ENCODE data around the gene HEATR1. TPM values are rescaled to one million over a fixed set of nuclear protein-coding genes. Genes with fewer than 3 reads are reported as not detected.
A peak's percentile ranks its signal among the peaks of the same experiment; 100 is the strongest.

Gene HEATR1, protein sequence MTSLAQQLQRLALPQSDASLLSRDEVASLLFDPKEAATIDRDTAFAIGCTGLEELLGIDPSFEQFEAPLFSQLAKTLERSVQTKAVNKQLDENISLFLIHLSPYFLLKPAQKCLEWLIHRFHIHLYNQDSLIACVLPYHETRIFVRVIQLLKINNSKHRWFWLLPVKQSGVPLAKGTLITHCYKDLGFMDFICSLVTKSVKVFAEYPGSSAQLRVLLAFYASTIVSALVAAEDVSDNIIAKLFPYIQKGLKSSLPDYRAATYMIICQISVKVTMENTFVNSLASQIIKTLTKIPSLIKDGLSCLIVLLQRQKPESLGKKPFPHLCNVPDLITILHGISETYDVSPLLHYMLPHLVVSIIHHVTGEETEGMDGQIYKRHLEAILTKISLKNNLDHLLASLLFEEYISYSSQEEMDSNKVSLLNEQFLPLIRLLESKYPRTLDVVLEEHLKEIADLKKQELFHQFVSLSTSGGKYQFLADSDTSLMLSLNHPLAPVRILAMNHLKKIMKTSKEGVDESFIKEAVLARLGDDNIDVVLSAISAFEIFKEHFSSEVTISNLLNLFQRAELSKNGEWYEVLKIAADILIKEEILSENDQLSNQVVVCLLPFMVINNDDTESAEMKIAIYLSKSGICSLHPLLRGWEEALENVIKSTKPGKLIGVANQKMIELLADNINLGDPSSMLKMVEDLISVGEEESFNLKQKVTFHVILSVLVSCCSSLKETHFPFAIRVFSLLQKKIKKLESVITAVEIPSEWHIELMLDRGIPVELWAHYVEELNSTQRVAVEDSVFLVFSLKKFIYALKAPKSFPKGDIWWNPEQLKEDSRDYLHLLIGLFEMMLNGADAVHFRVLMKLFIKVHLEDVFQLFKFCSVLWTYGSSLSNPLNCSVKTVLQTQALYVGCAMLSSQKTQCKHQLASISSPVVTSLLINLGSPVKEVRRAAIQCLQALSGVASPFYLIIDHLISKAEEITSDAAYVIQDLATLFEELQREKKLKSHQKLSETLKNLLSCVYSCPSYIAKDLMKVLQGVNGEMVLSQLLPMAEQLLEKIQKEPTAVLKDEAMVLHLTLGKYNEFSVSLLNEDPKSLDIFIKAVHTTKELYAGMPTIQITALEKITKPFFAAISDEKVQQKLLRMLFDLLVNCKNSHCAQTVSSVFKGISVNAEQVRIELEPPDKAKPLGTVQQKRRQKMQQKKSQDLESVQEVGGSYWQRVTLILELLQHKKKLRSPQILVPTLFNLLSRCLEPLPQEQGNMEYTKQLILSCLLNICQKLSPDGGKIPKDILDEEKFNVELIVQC (N-terminal part only)
- total RNA-seq (10 to 100 TPM; 28.2 to 34.9 TPM), polyA plus RNA-seq (1 to 10 TPM; 1.6 to 4.6 TPM)
- long read RNA-seq, donor 1, partial matches to known transcripts, result 4 of 5 reads
- long read RNA-seq, donor 1, other reads (novel, unspliced or antisense), result 1 of 5 reads
- long read RNA-seq, donor 2, partial matches to known transcripts, result 7 of 11 reads
- long read RNA-seq, donor 2, other reads (novel, unspliced or antisense), result 3 of 11 reads

DNA sequence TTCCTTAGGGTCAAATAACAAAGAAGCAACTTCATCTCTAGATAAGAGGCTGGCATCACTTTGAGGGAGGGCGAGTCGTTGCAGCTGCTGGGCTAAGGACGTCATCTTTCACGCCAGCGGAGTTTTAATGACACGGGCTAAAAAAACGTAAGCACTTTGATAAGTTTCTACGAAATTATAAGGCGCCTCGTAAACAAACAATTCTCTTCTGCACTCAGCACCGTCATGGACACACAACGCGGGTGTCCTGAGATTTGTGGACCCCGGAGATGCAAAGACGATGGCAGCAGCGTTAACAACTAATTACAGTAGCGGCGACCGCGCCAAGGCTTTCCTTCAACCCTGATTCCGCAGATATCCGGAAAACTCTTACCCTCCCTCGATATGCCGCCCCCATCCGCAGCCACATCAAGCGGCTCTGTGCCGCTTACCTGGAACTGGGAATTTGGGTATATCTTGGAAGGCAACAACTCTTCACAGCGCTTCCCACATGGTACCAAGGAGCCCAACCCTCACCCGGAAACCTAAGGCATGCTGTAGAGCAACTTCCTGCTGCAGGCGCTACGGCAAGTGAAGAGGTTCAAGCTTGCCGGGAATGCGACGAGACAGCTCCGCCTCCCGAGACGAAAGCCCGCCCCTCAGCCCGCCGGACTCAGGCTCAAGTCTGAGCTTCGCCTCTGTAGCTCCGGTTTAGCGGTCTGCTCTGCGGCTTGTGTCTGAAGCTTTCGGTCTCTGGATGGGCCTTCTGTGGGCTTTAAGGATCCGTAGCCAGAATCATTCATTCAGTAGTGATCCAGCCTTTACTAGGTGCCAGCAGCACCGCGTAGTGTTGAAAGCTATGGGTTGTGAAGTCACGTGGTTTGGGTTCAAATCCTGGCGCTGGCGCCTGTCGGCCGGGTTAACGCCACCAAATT, at the start of gene HEATR1:
TSS of gene HEATR1 (minus strand) at position 526 of the 914 bp plus-strand sequence. CDS start at position 105, 421 bp downstream.
- intact Hi-C loops (cut with DNase I), result loop anchor here in 1 of 2 donors (10.0 kb wide), 1 partner anchor 81 kb away; the partner anchor contains the start of gene ACTN2
- ATAC-seq (ENCODE audit: low FRiP score) (peak; percentile 99), DNase-seq (peak; percentile 97)
- 0% methylated on average over 54 of the region's 54 CpGs for WGBS, 2 donors
- Histone ChIP-seq H3K4me3 (ENCODE audit: low read length in 2 of 2) (peak within 1 kb of the TSS; percentile 76 to 80), H3K4me1 (ENCODE audit: control insufficient read depth in 1 of 2, insufficient read depth in 2 of 2, low read length in 2 of 2) (no peaks in the 10 kb centered on the region), H3K36me3 (ENCODE audit: control insufficient read depth in 1 of 2, insufficient read depth in 2 of 2, low read length in 1 of 2) (no peaks in the 10 kb centered on the region), H3K27me3 (ENCODE audit: control insufficient read depth in 1 of 2, insufficient read depth in 2 of 2, low read length in 1 of 2) (no peaks in the 10 kb centered on the region), H3K9me3 (ENCODE audit: control insufficient read depth, low read length) (no peaks in the 10 kb centered on the region), H3K27ac (ENCODE audit: low read depth in 1 of 2, low read length in 2 of 2) (peak within 1 kb of the TSS in 1 of 2 donors; percentile 78)

DNA sequence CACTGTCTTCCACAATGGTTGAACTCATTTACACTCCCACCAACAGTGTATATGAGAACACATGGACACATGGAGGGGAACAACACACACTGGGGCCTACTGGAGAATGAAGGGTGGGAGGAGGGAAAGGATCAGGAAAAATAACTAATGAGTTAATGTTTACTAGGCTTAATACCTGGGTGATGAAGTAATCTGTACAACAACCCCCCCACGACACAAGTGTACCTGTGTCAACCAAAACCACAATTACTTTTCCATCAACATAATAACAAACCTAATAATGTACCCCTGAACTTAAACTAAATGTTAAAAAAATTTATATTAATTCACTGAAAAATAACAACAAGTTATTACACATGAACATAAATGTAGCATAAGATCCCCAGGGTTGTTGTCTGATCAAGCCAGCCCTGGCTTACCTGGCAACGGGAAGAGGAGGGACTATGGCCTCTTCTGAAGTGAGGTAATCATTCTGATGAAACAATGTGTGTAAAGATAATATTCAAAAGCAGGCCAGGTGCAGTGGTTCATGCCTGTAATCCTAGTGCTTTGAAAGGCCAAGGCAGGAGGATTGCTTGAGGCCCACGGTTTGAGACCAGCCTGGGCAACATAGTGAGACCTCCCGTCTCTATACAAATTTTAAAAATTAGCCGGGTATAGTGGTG, 40.8 kb upstream of the HEATR1 start:
- Histone ChIP-seq H3K9me3 (ENCODE audit: control insufficient read depth, low read length) (no peaks in the 10 kb centered on the region), H3K27me3 (ENCODE audit: control insufficient read depth in 1 of 2, insufficient read depth in 2 of 2, low read length in 1 of 2) (no peaks in the 10 kb centered on the region), H3K27ac (ENCODE audit: low read depth in 1 of 2, low read length in 2 of 2) (no peak overlapping the region), H3K4me1 (ENCODE audit: control insufficient read depth in 1 of 2, insufficient read depth in 2 of 2, low read length in 2 of 2) (no peaks in the 10 kb centered on the region), H3K36me3 (ENCODE audit: control insufficient read depth in 1 of 2, insufficient read depth in 2 of 2, low read length in 1 of 2) (no peaks in the 10 kb centered on the region), H3K4me3 (ENCODE audit: low read length in 2 of 2) (no peak overlapping the region)
- intact Hi-C loops (cut with DNase I), result no loop called here
- 94% methylated on average over 5 of the region's 5 CpGs for WGBS, 2 donors
- DNase-seq (no peak), ATAC-seq (ENCODE audit: low FRiP score) (no peak)

- ATAC-seq (ENCODE audit: low FRiP score) (no peak), DNase-seq (no peak)
- Histone ChIP-seq H3K36me3 (ENCODE audit: control insufficient read depth in 1 of 2, insufficient read depth in 2 of 2, low read length in 1 of 2) (no peaks in the 10 kb centered on the region), H3K27me3 (ENCODE audit: control insufficient read depth in 1 of 2, insufficient read depth in 2 of 2, low read length in 1 of 2) (no peaks in the 10 kb centered on the region), H3K9me3 (ENCODE audit: control insufficient read depth, low read length) (no peaks in the 10 kb centered on the region), H3K27ac (ENCODE audit: low read depth in 1 of 2, low read length in 2 of 2) (no peak overlapping the region), H3K4me3 (ENCODE audit: low read length in 2 of 2) (no peak overlapping the region), H3K4me1 (ENCODE audit: control insufficient read depth in 1 of 2, insufficient read depth in 2 of 2, low read length in 2 of 2) (no peaks in the 10 kb centered on the region)
- intact Hi-C loops (cut with DNase I), result no loop called here
- WGBS, 2 donors, result 78 to 100% methylated on average over 4 of the region's 4 CpGs
These were observed 38.4 kb upstream of the HEATR1 start for GRCh38 chr1:236642763-236643162.

GRCh38 chr1:236639686-236640085, 35.4 kb upstream of the HEATR1 start:
- DNase-seq, result no peak
- ATAC-seq (ENCODE audit: low FRiP score), result no peak
- Histone ChIP-seq H3K27ac (ENCODE audit: low read depth in 1 of 2, low read length in 2 of 2) (no peak overlapping the region), H3K9me3 (ENCODE audit: control insufficient read depth, low read length) (no peaks in the 10 kb centered on the region), H3K4me3 (ENCODE audit: low read length in 2 of 2) (no peak overlapping the region), H3K36me3 (ENCODE audit: control insufficient read depth in 1 of 2, insufficient read depth in 2 of 2, low read length in 1 of 2) (no peaks in the 10 kb centered on the region), H3K4me1 (ENCODE audit: control insufficient read depth in 1 of 2, insufficient read depth in 2 of 2, low read length in 2 of 2) (no peaks in the 10 kb centered on the region), H3K27me3 (ENCODE audit: control insufficient read depth in 1 of 2, insufficient read depth in 2 of 2, low read length in 1 of 2) (no peaks in the 10 kb centered on the region)
- 1 to 3% methylated on average over 4 of the region's 4 CpGs for WGBS, 2 donors
- intact Hi-C loops (cut with DNase I), result no loop called here

- Histone ChIP-seq H3K36me3 (ENCODE audit: control insufficient read depth in 1 of 2, insufficient read depth in 2 of 2, low read length in 1 of 2) (no peaks in the 10 kb centered on the region), H3K27me3 (ENCODE audit: control insufficient read depth in 1 of 2, insufficient read depth in 2 of 2, low read length in 1 of 2) (no peaks in the 10 kb centered on the region), H3K4me1 (ENCODE audit: control insufficient read depth in 1 of 2, insufficient read depth in 2 of 2, low read length in 2 of 2) (no peaks in the 10 kb centered on the region), H3K4me3 (ENCODE audit: low read length in 2 of 2) (no peak overlapping the region), H3K27ac (ENCODE audit: low read depth in 1 of 2, low read length in 2 of 2) (no peak overlapping the region), H3K9me3 (ENCODE audit: control insufficient read depth, low read length) (no peaks in the 10 kb centered on the region)
- 78 to 82% methylated on average over 13 of the region's 13 CpGs for WGBS, 2 donors
- no peak for ATAC-seq (ENCODE audit: low FRiP score)
- DNase-seq, result no peak
- intact Hi-C loops (cut with DNase I), result no loop called here
These were observed 34.6 kb upstream of the HEATR1 start for GRCh38 chr1:236638945-236639344.

DNA sequence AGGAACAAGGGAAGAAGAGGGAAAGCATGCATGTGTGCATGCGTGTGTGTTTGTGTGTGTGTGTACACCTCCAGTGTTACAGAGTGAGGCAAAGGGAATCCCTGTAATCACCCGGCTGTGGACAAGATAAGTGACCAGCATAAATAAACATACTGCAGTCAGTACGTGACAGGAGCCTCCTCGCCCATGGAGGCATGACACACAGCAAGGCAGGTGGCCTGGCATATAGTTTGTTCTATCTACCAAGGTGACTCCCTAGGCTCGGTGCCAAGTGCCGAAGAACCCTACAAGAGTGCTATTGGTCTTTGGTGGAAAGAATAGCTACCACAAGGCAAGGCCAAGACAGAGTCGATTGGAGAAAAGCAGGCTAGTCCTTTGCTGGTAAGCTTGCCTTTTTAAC, 31.7 kb upstream of the HEATR1 start:
- ATAC-seq (ENCODE audit: low FRiP score) (no peak), DNase-seq (no peak)
- Histone ChIP-seq H3K4me1 (ENCODE audit: control insufficient read depth in 1 of 2, insufficient read depth in 2 of 2, low read length in 2 of 2) (no peaks in the 10 kb centered on the region), H3K27me3 (ENCODE audit: control insufficient read depth in 1 of 2, insufficient read depth in 2 of 2, low read length in 1 of 2) (no peaks in the 10 kb centered on the region), H3K4me3 (ENCODE audit: low read length in 2 of 2) (no peak overlapping the region), H3K9me3 (ENCODE audit: control insufficient read depth, low read length) (no peaks in the 10 kb centered on the region), H3K36me3 (ENCODE audit: control insufficient read depth in 1 of 2, insufficient read depth in 2 of 2, low read length in 1 of 2) (no peaks in the 10 kb centered on the region), H3K27ac (ENCODE audit: low read depth in 1 of 2, low read length in 2 of 2) (no peak overlapping the region)
- intact Hi-C loops (cut with DNase I), result no loop called here
- 86% methylated on average over 7 of the region's 7 CpGs for WGBS, 2 donors

DNA sequence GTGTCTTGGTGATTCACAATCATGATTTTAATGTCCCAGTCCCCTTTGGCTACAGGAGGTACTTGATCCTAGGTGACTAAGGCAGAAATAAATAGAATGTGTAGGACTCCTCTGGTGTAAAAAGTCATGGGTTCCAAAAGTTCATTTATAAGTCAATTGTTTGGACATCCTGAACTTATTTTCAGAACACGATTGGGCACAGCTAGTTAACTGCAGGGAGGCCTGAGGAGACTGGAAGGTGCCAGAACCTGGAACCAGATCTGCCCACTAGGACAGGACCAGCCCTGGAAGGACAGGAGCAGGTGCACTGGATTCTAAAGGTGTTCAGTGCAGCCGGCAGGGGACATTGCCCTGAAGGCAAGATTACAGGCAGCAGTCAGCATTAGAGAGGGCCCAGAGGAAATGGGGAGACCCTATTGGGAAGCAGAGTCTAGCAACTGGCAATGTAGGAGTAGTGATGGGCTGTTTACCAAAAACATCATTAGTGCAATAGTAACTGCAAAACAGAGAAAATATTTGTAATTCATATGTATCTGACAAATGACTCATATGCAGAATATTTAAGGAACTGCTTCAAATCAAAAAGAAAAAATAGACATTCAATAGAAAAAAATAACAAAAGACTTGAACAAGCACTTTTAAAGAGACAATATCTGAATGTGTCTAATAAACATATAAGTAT, 23.6 kb upstream of the HEATR1 start:
- no peak overlapping the region for H3K4me3 ChIP-seq (ENCODE audit: low read length in 2 of 2)
- no peak for ATAC-seq (ENCODE audit: low FRiP score)

More for the DNA sequence above, 23.6 kb upstream of the HEATR1 start:
- Histone ChIP-seq H3K27ac (ENCODE audit: low read depth in 1 of 2, low read length in 2 of 2) (no peak overlapping the region), H3K4me1 (ENCODE audit: control insufficient read depth in 1 of 2, insufficient read depth in 2 of 2, low read length in 2 of 2) (no peaks in the 10 kb centered on the region), H3K27me3 (ENCODE audit: control insufficient read depth in 1 of 2, insufficient read depth in 2 of 2, low read length in 1 of 2) (no peaks in the 10 kb centered on the region), H3K9me3 (ENCODE audit: control insufficient read depth, low read length) (peaks cover 4% of the 10 kb centered on the region), H3K36me3 (ENCODE audit: control insufficient read depth in 1 of 2, insufficient read depth in 2 of 2, low read length in 1 of 2) (no peaks in the 10 kb centered on the region)
- no peak for DNase-seq
- intact Hi-C loops (cut with DNase I), result no loop called here
- 36 to 72% methylated on average over 2 of the region's 2 CpGs for WGBS, 2 donors
